Activated B cell treated with CpG ODN at 0.5 μM for 24 hours (primary cell): ENCODE measurements around the gene ADAMTS17. TPM values are rescaled to one million over a fixed set of nuclear protein-coding genes. Genes with fewer than 3 reads are reported as not detected.

Source experiments
- ATAC-seq: fragments of 200-7000 bp; cut with Tn5 transposase; one replicate; pipeline ENCODE4 v1.10.0; 2021; ENCODE audit warnings: low read depth, mild to moderate bottlenecking, moderate library complexity
- CTCF ChIA-PET: fragments of 350-600 bp; sonication (Branson Sonifier 250); formaldehyde crosslinking; loops from one replicate; lab custom pipeline; 2021; ENCODE audit warnings: antibody characterized with exemption; lab: Charles Lee
- POLR2A ChIA-PET: fragments of 350-600 bp; sonication (Branson Sonifier 250); formaldehyde crosslinking; loops from one replicate; lab custom pipeline; 2021; ENCODE audit warnings: antibody characterized with exemption; lab: Charles Lee
- DNase-seq: peaks from one replicate; pipeline ENCODE4 v3.0.0; 2022
- H3K27ac Mint-ChIP-seq: one replicate; pipeline ENCODE4 v1.8.0; 2020; ENCODE audit warnings: mixed read lengths
- H3K27me3 Mint-ChIP-seq: one replicate; pipeline ENCODE4 v1.8.0; 2021; ENCODE audit warnings: mixed read lengths
- H3K36me3 Mint-ChIP-seq: one replicate; pipeline ENCODE4 v1.8.0; 2021; ENCODE audit warnings: low read depth, mixed read lengths
- H3K4me1 Mint-ChIP-seq: one replicate; pipeline ENCODE4 v1.8.0; 2021; ENCODE audit warnings: mixed read lengths
- H3K4me3 Mint-ChIP-seq: one replicate; pipeline ENCODE4 v1.8.0; 2020; ENCODE audit warnings: mild to moderate bottlenecking, mixed read lengths
- H3K9me3 Mint-ChIP-seq: one replicate; pipeline ENCODE4 v1.8.0; 2020; ENCODE audit warnings: mixed read lengths
- intact Hi-C: fragments of 100-400 bp; cut with micrococcal nuclease; formaldehyde crosslinking; loops from one replicate; pipeline ENCODE4 v1.15.1; 2024
- total RNA-seq: library from RNA; stranded (reverse); gene quantifications from 2 replicates; pipeline ENCODE4 v1.2.3, GENCODE V29; 2022
- TF ChIP-seq, protein P1 (sequence below): fragments of 200-600 bp; IDR thresholded peaks from one replicate; pipeline ENCODE4 v1.8.0; 2022; ENCODE audit warnings: antibody characterized with exemption, mild to moderate bottlenecking

Gene ADAMTS17
- total RNA-seq, 1 donor from 2014 or later, result 1.6 TPM

DNA sequence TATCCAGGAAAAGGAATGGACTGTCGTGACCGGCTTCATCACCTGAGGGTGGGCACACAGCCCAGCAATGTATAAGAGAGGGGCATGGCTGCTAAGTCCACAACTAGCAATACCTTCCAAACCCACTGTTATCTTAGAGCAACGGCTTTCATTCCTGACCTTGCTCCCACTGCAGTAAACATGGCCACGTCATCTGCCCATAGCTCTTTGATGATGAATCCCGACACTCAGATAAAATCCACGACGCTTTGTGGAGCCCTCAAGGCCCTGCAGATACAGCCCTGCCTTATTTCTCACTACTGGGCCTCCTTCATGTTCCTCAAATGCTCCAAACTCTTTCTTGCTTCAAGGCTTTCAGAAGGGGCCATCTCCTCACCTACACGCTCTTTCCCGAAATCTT is 114.0 kb downstream of the ADAMTS17 start:
- H3K27me3 Mint-ChIP-seq, result no peaks in the 10 kb centered on the region

DNA sequence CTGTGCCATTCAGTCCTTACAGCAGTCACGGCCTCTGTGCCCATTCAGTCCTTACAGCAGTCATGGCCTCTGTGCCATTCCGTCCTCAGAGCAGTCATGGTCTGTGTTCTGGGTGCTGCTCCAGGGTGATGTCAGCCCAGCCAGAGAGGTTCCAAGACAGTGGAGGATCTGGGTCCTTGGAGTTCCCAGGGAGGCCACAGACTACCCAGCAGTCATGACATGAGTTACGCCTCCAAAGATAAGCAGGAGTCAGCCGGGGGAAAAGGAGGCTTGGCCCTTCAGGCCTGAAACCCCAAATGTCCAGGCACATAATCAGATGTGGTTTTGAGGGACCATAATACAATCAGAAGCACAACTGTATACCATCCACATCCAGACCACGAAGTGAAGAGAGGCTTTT is 115.7 kb downstream of the ADAMTS17 start:
- Mint-ChIP-seq H3K27me3 (no peaks in the 10 kb centered on the region), H3K27ac (no peak overlapping the region), H3K4me1 (no peaks in the 10 kb centered on the region), H3K9me3 (no peaks in the 10 kb centered on the region), H3K36me3 (no peaks in the 10 kb centered on the region), H3K4me3 (no peak overlapping the region)
- TF ChIP-seq, protein P1, sequence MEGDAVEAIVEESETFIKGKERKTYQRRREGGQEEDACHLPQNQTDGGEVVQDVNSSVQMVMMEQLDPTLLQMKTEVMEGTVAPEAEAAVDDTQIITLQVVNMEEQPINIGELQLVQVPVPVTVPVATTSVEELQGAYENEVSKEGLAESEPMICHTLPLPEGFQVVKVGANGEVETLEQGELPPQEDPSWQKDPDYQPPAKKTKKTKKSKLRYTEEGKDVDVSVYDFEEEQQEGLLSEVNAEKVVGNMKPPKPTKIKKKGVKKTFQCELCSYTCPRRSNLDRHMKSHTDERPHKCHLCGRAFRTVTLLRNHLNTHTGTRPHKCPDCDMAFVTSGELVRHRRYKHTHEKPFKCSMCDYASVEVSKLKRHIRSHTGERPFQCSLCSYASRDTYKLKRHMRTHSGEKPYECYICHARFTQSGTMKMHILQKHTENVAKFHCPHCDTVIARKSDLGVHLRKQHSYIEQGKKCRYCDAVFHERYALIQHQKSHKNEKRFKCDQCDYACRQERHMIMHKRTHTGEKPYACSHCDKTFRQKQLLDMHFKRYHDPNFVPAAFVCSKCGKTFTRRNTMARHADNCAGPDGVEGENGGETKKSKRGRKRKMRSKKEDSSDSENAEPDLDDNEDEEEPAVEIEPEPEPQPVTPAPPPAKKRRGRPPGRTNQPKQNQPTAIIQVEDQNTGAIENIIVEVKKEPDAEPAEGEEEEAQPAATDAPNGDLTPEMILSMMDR, result no peak
- ATAC-seq, result no peak
- DNase-seq, result no peak
- POLR2A ChIA-PET, result no interaction called here
- CTCF ChIA-PET, result no interaction called here
- intact Hi-C loops, result no loop called here

More for the DNA sequence above, 114.0 kb downstream of the ADAMTS17 start:
- H3K36me3 Mint-ChIP-seq, result no peaks in the 10 kb centered on the region
- intact Hi-C loops, result no loop called here
- ChIA-PET CTCF (no interaction called here), POLR2A (no interaction called here)
- no peak overlapping the region for H3K27ac Mint-ChIP-seq
- TF ChIP-seq, protein P1, result no peak
- H3K4me1 Mint-ChIP-seq, result no peaks in the 10 kb centered on the region
- H3K9me3 Mint-ChIP-seq, result no peaks in the 10 kb centered on the region
- DNase-seq, result no peak
- H3K4me3 Mint-ChIP-seq, result no peak overlapping the region
- no peak for ATAC-seq

DNA sequence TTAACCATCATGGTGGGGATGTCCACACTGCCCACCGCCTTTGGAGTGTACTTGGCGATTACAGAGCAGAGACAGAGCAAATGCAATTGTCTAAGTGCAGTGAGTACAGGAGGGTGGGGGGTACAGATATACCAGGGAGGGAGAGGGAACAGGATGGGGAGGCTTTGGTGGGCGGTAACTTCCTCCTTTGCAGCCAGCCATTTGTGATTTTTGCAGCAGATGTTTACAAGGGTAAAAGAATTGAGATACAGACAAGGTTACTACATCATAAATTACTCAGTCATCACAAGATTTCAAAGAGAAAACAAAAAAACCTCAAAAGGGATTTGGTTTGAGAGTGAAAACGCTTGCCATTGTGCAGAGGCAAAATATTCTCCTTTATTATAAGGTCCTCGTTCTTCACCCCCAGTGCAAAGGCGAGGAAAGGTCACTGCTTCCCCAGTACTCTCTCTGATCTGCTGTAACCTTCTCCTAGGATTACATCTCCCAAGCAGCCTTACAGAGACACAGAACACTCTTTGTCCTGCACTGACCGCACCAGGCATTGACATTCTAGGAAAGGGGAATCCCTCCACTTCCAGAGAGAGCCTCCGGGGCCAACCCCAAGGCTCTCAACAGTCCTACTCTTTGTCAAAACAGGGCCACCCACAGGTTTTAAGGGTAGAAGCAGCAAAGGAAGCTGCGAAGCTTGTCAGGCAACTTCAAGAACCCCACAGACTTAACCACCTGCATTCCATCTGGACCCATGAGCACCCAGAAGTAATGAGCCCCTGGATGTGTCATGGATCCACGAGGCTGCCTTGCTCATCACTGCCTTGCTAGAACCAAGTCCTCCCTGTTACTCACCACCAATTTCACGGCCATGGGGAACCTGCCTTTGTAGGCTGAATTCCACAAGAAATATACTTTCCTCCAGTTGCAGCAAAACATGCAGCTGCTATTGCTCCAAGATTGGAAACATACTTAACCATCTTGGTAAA is 117.3 kb downstream of the ADAMTS17 start:
- H3K27me3 Mint-ChIP-seq, result no peaks in the 10 kb centered on the region
- DNase-seq, result no peak
- no peak overlapping the region for H3K4me3 Mint-ChIP-seq
- intact Hi-C loops, result no loop called here
- ATAC-seq, result no peak
- H3K36me3 Mint-ChIP-seq, result no peaks in the 10 kb centered on the region
- CTCF ChIA-PET, result no interaction called here
- TF ChIP-seq, protein P1, result no peak
- H3K27ac Mint-ChIP-seq, result no peak overlapping the region
- POLR2A ChIA-PET, result no interaction called here
- no peaks in the 10 kb centered on the region for H3K9me3 Mint-ChIP-seq
- H3K4me1 Mint-ChIP-seq, result no peaks in the 10 kb centered on the region

DNA sequence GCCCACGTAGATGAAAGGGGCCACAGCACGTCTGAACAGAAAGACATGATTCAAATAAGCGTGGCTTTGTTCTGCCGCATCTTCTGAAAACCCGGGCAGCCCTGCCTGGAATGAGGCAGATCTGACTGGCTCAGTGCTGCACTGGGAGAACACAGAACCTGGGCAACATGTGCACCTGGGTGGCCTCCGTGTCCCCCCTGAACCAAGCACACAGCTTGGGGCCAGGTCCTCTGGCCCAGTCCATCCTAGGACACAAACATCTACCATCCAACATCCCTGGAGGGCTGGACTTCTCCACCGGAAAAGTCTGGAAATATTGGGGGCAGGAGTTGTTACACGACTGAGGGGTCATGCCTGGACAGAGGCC is 119.4 kb downstream of the ADAMTS17 start:
- H3K4me3 Mint-ChIP-seq, result no peak overlapping the region
- CTCF ChIA-PET, result no interaction called here
- POLR2A ChIA-PET, result no interaction called here
- no peaks in the 10 kb centered on the region for H3K4me1 Mint-ChIP-seq
- no peaks in the 10 kb centered on the region for H3K36me3 Mint-ChIP-seq
- ATAC-seq, result no peak
- no peaks in the 10 kb centered on the region for H3K9me3 Mint-ChIP-seq
- H3K27ac Mint-ChIP-seq, result no peak overlapping the region
- no peaks in the 10 kb centered on the region for H3K27me3 Mint-ChIP-seq
- TF ChIP-seq, protein P1, result no peak
- DNase-seq, result no peak
- intact Hi-C loops, result no loop called here

DNA sequence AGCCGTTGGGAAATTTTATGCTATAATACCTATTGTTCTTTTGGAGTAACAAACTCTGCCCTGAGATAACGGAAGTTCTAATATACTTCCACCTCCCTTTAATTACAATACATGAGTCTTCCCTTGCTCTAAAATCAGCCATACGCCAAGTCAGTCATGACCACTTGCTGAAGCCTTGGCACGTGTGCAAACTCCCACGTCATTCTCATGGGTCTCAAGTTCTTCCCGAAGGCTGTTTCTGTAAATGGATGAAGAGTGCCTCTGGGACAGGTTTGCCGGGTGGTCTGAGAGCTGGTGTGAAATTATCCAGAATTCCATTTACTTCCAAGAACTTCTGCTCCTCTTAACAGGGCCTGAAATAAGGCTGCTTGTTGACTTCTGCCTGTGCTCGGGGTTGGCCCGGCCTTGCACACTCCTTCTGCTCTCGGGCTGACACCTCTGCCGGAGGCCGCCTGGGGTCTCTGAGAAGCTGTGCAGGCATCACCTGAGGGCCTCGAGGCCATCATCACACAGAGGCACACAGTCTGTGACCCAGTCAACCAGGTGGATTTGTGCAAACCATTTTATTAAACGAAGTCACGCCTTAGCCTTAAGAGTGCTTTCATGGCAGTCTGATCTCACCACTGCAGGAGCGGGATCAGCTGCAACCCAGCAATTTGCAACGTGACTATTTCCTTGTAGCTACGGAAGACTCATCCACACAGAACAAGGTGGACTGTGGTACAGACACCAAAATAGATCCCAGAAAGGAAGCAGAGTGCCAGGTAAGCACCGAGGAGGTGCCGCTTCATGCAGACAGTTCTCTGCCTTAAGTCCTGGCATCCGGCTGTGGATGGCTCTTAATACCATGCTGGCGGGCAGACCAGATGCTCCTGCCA is 120.1 kb downstream of the ADAMTS17 start:
- intact Hi-C loops, result no loop called here
- H3K4me3 Mint-ChIP-seq, result no peak overlapping the region
- no peaks in the 10 kb centered on the region for H3K9me3 Mint-ChIP-seq
- TF ChIP-seq, protein P1, result no peak
- no peaks in the 10 kb centered on the region for H3K27me3 Mint-ChIP-seq
- POLR2A ChIA-PET, result no interaction called here
- ATAC-seq (no peak), DNase-seq (no peak)
- no peak overlapping the region for H3K27ac Mint-ChIP-seq
- CTCF ChIA-PET, result no interaction called here
- no peaks in the 10 kb centered on the region for H3K36me3 Mint-ChIP-seq
- H3K4me1 Mint-ChIP-seq, result no peaks in the 10 kb centered on the region
